ENCODE results near the gene STK17B. TPM values are rescaled to one million over a fixed set of nuclear protein-coding genes. Genes with fewer than 3 reads are reported as not detected.

STK17B gene
- total RNA-seq, 1 donor = 43.6 TPM

Other genes with a start within 250 kb of the STK17B start
- gene DNAH7, start 102.7 kb downstream of the STK17B start, total RNA-seq = under 0.01 and 0.32 TPM in 2 replicates